ENCODE results near the gene RTN4.

RTN4 gene

DNA sequence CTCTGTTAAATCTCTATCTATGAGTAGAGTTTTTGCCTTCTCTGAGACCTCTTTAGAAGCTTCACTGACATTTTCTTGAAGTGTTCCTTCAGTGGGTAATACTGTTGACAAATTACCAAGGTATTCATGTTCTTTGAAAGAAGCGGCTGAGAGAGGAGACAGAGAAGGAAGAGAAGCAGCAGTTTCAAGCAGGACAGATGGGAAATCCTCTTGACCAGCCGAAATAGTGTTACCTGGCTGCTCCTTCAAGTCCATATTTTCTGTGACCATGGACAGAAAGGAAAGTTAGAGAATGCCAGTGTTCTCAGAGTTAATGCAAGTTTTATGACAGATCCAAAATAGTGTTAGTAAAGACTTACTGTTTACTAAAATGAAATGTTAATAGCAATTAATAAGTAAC, 23.0 kb downstream of the RTN4 start:
- no peak for ATAC-seq
- TF ChIP-seq POU6F1 (CRISPR knock-in tag; IDR thresholded peaks at IDR 0.05; ENCODE audit: borderline replicate concordance, low read depth) = no peak
- TF ChIP-seq RARB (CRISPR knock-in tag; IDR thresholded peaks at IDR 0.05) = no peak
- TF ChIP-seq OSR1 (CRISPR knock-in tag; IDR thresholded peaks at IDR 0.05) = no peak
- TF ChIP-seq GLIS3 (CRISPR knock-in tag; IDR thresholded peaks at IDR 0.05) = no peak
- no peak for TF ChIP-seq ZFP3 (CRISPR knock-in tag; IDR thresholded peaks at IDR 0.05)

GRCh38 chr2:55026202-55026601, 24.0 kb downstream of the RTN4 start:
- ATAC-seq = no peak
- no peak for TF ChIP-seq ARNTL (CRISPR knock-in tag; IDR thresholded peaks at IDR 0.05; ENCODE audit: borderline replicate concordance, low read depth)
- no peak for TF ChIP-seq GLIS3 (CRISPR knock-in tag; IDR thresholded peaks at IDR 0.05)
- TF ChIP-seq, protein P1, sequence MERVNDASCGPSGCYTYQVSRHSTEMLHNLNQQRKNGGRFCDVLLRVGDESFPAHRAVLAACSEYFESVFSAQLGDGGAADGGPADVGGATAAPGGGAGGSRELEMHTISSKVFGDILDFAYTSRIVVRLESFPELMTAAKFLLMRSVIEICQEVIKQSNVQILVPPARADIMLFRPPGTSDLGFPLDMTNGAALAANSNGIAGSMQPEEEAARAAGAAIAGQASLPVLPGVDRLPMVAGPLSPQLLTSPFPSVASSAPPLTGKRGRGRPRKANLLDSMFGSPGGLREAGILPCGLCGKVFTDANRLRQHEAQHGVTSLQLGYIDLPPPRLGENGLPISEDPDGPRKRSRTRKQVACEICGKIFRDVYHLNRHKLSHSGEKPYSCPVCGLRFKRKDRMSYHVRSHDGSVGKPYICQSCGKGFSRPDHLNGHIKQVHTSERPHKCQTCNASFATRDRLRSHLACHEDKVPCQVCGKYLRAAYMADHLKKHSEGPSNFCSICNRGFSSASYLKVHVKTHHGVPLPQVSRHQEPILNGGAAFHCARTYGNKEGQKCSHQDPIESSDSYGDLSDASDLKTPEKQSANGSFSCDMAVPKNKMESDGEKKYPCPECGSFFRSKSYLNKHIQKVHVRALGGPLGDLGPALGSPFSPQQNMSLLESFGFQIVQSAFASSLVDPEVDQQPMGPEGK (CRISPR knock-in tag; IDR thresholded peaks at IDR 0.05; ENCODE audit: borderline replicate concordance) = no peak
- no peak for TF ChIP-seq ZC3H10 (CRISPR knock-in tag; IDR thresholded peaks at IDR 0.05)
- TF ChIP-seq ZFP30 (CRISPR knock-in tag; IDR thresholded peaks at IDR 0.05) = no peak
- no peak for TF ChIP-seq CSDC2 (CRISPR knock-in tag; IDR thresholded peaks at IDR 0.05)
- no peak for TF ChIP-seq TCF4 (CRISPR knock-in tag; IDR thresholded peaks at IDR 0.05; ENCODE audit: borderline replicate concordance)
- TF ChIP-seq, protein P2, sequence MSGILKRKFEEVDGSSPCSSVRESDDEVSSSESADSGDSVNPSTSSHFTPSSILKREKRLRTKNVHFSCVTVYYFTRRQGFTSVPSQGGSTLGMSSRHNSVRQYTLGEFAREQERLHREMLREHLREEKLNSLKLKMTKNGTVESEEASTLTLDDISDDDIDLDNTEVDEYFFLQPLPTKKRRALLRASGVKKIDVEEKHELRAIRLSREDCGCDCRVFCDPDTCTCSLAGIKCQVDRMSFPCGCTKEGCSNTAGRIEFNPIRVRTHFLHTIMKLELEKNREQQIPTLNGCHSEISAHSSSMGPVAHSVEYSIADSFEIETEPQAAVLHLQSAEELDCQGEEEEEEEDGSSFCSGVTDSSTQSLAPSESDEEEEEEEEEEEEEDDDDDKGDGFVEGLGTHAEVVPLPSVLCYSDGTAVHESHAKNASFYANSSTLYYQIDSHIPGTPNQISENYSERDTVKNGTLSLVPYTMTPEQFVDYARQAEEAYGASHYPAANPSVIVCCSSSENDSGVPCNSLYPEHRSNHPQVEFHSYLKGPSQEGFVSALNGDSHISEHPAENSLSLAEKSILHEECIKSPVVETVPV (CRISPR knock-in tag; IDR thresholded peaks at IDR 0.05) = no peak
- TF ChIP-seq POU6F1 (CRISPR knock-in tag; IDR thresholded peaks at IDR 0.05; ENCODE audit: borderline replicate concordance, low read depth) = no peak
- no peak for TF ChIP-seq CREB5 (CRISPR knock-in tag; IDR thresholded peaks at IDR 0.05; ENCODE audit: low read depth)
- TF ChIP-seq ZNF70 (CRISPR knock-in tag; IDR thresholded peaks at IDR 0.05) = no peak
- no peak for TF ChIP-seq TOX (CRISPR knock-in tag; IDR thresholded peaks at IDR 0.05; ENCODE audit: borderline replicate concordance)
- no peak for TF ChIP-seq ZNF565 (CRISPR knock-in tag; conservative IDR thresholded peaks at IDR 0.05; ENCODE audit: low read depth)
- TF ChIP-seq PPARA (CRISPR knock-in tag; IDR thresholded peaks at IDR 0.05; ENCODE audit: borderline replicate concordance) = no peak
- no peak for TF ChIP-seq BACH2 (CRISPR knock-in tag; IDR thresholded peaks at IDR 0.05; ENCODE audit: borderline replicate concordance)
- no peak for TF ChIP-seq ZFP3 (CRISPR knock-in tag; IDR thresholded peaks at IDR 0.05)

GRCh38 chr2:55025627-55026026, 24.6 kb downstream of the RTN4 start:
- no peak for ATAC-seq

More at GRCh38 chr2:55025627-55026026, 24.6 kb downstream of the RTN4 start:
- no peak for TF ChIP-seq ISL1 (CRISPR knock-in tag; IDR thresholded peaks at IDR 0.05)
- TF ChIP-seq, protein P1 (CRISPR knock-in tag; IDR thresholded peaks at IDR 0.05; ENCODE audit: borderline replicate concordance) = no peak
- no peak for TF ChIP-seq SNAI2 (CRISPR knock-in tag; IDR thresholded peaks at IDR 0.05)
- TF ChIP-seq OSR1 (CRISPR knock-in tag; IDR thresholded peaks at IDR 0.05) = no peak
- TF ChIP-seq CREB5 (CRISPR knock-in tag; IDR thresholded peaks at IDR 0.05; ENCODE audit: low read depth) = no peak
- TF ChIP-seq ZNF70 (CRISPR knock-in tag; IDR thresholded peaks at IDR 0.05) = no peak
- TF ChIP-seq TOX (CRISPR knock-in tag; IDR thresholded peaks at IDR 0.05; ENCODE audit: borderline replicate concordance) = no peak
